ENCODE data around the gene FGD3.

The FGD3 gene

DNA sequence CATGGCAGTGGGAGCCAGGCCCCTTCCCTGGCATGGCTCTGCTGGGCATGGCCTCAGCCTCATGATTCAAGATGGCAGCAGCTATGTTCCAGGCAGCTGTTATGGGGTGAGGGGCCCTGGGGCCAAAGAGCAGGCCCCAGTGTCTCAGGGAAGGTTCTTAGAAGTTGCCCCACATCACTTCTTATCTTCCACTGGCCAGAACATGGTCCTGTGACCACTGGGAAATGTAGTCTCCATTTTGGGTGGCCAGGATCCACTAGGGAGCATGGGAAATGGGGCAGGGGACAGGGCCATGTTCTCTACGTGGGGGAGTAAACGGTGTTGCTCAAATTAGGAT lies 129.4 kb downstream of the FGD3 start:
- no peak for DNase-seq

DNA sequence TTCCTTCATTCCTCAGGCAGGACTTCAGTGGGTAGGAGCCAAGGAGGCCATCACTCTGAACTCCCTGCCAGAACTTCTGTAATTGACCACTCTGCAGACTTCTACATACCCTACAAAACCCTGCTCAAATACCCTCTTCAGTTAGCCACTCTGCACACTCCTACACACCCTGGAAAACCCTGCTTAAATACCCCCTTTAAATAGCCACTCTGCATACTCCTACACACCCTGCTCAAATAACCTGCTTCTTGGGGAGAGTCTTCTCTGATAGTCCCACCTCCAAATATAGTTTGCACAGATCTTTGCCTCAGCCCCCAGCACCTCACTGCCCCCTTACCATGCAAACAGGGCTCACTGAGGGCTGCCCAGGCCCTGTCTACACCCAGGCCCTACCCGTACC lies 130.0 kb downstream of the FGD3 start:
- no peak for DNase-seq

DNA sequence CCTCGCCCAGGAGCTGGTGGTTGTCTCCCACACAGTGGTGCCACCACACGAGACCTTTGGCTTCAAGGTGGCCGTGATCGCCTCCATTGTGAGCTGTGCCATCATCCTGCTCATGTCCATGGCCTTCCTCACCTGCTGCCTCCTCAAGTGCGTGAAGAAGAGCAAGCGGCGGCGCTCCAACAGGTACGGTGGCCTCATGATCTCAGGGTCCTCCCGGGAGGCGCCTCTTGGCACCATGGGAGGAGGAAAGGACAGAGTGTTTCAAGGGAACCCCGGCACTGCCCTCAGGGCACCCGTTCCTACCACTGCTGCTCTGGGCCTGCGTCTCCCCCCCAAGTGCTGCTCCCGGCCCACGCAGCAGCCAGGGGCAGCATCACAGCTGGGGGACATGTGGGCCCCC lies 130.5 kb downstream of the FGD3 start:
- DNase-seq = no peak

DNA sequence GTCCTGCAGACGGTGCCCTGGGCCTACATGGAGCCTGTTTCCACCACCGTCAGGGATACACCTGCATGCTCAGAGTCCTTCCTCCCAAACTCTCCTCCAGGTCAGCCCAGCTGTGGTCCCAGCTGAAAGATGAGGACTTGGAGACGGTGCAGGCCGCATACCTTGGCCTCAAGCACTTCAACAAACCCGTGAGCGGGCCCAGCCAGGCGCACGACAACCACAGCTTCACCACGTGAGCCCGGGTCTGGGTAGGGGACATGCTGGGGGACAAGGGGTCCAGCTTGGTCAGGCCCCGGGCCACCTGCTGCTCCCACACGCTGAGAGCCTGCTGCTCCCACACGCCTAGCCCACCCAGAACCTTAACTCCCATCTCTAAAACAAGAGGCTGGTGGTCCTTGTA lies 132.0 kb downstream of the FGD3 start:
- DNase-seq = no peak

DNA sequence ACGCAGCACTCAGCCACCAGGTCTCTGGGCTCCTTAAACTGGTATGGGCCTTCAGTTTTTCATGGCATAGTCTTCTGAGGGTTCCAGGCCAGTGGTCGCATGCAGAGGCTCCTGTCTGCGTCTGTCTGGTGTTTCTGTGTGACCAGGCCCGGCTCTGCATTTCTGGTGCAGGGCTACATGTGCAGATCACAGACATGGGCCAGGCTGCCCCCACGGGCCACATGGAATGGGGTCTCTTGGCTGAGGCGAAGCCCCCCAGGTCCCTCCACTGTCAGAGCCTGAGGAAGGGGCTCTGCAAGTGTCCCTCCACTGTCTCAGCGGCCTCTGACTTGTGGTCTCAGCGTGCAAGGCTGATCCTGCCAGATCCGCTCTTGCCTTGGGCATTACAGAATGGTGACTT lies 133.1 kb downstream of the FGD3 start:
- no peak for DNase-seq

DNA sequence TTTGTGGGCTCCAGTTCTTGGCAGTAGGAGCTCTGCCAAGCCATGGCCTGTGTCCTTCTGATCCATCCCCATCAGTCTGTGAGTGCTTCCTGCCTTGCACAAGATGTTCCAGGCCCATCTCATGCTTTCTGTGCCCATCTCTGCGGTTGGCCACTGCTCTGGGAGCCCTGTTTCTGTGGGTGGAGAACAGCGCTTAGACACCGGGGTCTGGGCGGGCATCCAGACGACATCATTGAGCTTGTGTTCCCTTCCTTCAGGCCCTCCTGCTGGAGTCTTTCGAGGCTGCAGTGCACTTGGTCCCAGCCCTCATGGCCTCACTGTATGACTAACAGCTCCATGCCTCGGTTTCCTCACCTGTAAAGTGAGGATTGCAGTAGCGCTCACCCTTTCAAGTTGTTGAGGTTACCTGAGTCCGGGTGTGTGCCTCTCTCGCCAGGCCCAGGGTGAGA lies 133.8 kb downstream of the FGD3 start:
- peak in 1 of 4 experiments; percentile 26 for DNase-seq

DNA sequence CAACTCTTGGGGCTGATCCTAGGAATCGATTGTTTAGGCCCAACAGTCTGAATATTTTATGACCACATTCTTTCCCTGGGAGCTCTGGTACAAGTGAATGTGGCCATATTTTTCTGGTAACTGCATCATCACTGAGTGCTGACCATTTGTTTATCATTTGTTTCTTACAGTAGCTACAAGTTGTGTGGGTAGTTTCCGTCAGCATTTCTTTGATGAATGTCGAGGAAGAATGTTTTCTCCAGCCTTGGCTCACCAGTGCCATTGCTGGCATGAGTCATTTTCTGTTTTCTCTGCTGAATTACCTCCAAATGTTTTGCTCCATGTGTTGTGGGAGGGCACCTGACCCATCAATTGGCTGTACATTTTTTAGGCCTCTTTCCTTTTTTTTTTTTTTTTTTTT lies 134.6 kb downstream of the FGD3 start:
- DNase-seq = peak in 2 of 4 experiments; percentile 26 to 62

DNA sequence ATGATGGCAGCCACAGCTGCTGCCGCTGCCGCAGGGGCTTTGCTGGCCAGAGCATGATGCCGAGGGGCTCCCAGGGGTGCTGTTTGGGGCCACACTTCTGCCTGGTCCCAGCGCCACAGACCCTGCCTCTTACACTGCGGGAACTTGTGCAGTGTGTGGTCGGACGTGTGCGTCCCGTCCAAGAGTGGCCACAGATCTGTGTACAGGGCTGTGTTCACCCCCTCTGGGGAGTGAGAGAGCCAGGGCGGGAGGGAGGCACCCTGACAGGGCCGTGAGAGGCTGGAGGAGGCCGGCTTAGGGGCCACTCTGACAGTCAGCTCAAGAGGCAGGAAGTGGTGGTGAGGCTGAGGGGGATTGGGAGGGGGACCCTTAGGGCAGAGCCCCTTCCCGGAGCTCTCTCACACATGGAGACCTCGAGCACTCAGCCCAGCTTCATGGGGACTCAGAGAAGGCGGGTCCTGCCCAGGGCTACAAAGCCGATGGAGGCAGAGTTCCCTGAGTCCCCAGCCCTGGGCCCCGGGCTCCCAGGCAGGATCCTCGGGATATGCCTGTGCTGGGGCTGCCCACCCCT lies 135.6 kb downstream of the FGD3 start:
- DNase-seq = no peak

DNA sequence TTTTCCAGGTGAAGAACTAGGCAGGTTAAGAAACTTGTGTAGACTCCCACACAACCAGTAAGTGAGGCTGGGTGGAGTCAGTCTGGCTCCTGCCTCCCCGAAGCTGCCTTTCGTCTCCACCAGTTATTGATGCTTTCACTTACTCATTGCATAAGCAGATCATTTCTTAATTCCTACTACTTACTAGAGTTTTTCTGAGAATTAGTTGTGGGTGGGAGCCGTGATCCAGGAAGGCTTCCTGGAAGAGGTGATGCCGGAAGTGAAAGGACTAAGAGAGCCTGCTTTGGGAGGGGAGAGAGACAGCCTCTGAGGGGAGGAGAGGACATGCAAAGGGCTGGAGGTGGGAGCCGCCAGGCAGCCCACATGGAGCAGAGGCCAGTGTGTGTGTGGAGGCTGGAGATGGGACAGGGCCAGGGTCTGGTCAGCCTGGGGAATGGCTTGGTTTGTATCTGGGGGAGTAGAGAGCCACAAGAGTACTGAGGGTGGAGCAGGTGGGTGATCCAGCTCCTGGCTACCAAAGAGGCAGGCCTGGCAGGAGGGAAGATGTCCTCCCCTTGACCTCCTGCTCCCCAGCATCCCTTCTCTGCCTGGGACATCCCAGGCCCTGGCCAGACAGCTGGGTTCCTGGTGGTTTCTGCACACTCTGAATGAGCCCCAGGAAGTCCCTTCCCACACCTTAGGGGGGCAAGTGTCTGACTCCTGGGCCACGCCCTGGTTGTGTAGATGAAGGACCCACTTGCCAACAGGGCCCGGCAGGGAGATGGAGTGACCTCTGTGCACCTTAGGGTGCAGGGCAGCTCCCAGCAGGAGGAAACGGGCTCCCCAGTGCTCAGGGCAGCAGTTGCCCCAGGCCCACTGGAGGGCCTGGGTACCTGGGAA lies 136.5 kb downstream of the FGD3 start:
- DNase-seq = peak in 2 of 4 experiments; percentile 16 to 21

DNA sequence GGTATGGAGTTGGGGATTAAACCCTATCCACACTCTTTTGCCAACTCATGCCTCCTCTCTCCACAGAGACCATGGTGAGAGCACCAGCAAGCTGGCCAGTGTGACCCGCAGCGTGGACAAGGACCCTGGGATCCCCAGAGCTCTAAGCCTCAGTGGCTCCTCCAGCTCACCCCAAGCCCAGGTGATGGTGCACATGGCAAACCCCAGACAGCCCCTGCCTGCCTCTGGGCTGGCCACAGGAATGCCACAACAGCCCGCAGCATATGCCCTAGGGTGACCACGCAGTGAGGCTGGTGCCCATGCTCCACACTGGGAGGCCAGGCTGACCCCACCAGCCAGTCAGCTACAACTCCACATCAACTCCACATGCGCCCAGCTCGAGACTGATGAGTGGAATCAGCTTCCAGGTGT lies 137.2 kb downstream of the FGD3 start:
- DNase-seq = no peak

DNA sequence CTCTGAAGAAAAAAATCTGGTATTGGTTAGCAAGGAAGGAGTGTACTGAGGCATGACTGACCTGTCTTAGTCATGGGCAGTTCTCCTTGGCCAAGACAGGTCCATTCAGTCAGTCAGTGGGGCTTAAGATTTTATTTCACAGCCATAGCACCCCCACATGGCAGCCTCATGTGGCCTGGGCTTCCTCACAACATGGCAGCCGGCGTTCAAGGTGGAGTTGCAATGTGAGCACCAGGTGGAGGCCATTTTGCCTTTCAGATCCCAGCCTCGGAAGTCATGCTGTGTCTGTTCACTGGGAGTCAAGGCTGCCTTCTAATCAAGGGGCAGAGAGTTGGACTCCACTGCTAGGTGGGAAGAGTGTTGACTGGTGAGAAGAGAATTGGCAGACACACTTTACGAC lies 138.4 kb downstream of the FGD3 start:
- DNase-seq = no peak
